Measurements from ENCODE around the gene FOCAD.

DNA sequence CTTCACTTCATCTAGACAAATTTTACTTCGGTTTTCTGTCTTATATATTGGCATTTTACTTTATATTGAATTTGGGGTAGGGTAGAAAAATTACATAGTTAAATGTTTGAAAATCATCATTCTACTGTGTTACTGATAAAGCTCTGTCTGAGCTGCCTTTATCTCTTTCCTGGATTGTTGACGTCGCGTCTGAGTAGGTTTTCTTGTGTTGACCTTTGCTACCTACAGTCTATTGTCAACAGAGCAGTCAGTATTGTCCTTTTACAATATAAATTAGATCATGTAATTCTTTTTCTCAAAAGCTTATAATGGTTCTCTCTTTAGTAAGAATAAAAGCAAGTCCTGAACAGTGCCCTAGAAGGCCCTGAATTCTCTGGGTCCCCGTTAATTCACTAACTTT lies 219.2 kb downstream of the FOCAD start:
- no peak for TF ChIP-seq YY1 (IDR thresholded peaks at IDR 0.05; ENCODE audit: low read depth, low read length)
- TF ChIP-seq, protein P1, sequence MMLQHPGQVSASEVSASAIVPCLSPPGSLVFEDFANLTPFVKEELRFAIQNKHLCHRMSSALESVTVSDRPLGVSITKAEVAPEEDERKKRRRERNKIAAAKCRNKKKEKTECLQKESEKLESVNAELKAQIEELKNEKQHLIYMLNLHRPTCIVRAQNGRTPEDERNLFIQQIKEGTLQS (IDR thresholded peaks at IDR 0.05; ENCODE audit: insufficient read depth, low read depth, low read length) = no peak

All from H1 (cell line).